Measurements from ENCODE around the gene RPS17.

GRCh38 chr15:82530006-82530405, 10.3 kb downstream of the RPS17 start:
- TF ChIP-seq CTCF (conservative IDR thresholded peaks at IDR 0.05; ENCODE audit: low read depth, low read length) (no peak), CHD1 (IDR thresholded peaks at IDR 0.05; ENCODE audit: low read depth, low read length) (no peak), RAD21 (IDR thresholded peaks at IDR 0.05; ENCODE audit: low read length) (no peak), POLR2A (IDR thresholded peaks at IDR 0.05; ENCODE audit: low read depth, low read length) (no peak), MAFK (IDR thresholded peaks at IDR 0.05; ENCODE audit: low read depth, low read length) (no peak), FOS (IDR thresholded peaks at IDR 0.05; ENCODE audit: low read depth, low read length) (no peak), SMC3 (IDR thresholded peaks at IDR 0.05; ENCODE audit: low read depth, low read length) (no peak), ELK1 (IDR thresholded peaks at IDR 0.05; ENCODE audit: borderline replicate concordance, low read depth, low read length) (no peak), MAZ (IDR thresholded peaks at IDR 0.05; ENCODE audit: borderline replicate concordance, low read depth, low read length) (no peak), RCOR1 (IDR thresholded peaks at IDR 0.05; ENCODE audit: insufficient replicate concordance, low read length) (no peak)

Data from IMR-90 (cell line).